Measurements from ENCODE around the gene POP5. TPM values are rescaled to one million over a fixed set of nuclear protein-coding genes. Genes with fewer than 3 reads are reported as not detected.

POP5 gene
- total and polyA plus RNA-seq, 4 donors: 20.0 to 37.1 (median 24.0) TPM

DNA sequence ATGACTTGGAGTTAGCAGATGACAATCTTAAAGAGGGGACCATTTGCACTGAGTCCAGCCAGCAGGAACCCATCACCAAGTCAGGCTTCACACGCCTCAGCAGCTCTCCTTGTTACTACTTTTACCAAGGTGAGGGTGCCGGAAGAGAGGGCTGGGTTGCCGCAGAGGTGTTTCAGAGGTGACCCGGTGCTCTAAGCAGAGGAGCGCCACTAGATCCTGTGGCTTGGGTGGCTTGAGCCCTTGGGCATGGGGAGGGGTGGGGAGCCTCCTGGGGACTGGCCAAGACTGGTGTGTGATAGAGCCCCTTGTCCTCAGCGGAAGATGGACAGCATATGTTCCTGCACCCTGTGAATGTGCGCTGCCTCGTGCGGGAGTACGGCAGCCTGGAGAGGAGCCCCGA is 17.7 kb downstream of the POP5 start:
- no peaks in the 10 kb centered on the region for H3K4me1 ChIP-seq (ENCODE audit: control insufficient read depth in 4 of 4, insufficient read depth in 4 of 4, low read length in 3 of 4)
- no peak overlapping the region for H3K9ac ChIP-seq (ENCODE audit: low read depth in 1 of 2, low read length in 2 of 2)
- H3K27me3 ChIP-seq (ENCODE audit: control insufficient read depth in 4 of 4, insufficient read depth in 4 of 4, low read length in 3 of 4): no peaks in the 10 kb centered on the region
- no peak overlapping the region for H3K27ac ChIP-seq (ENCODE audit: low read depth in 1 of 2, low read length in 2 of 2)
- H3K36me3 ChIP-seq (ENCODE audit: control insufficient read depth in 4 of 4, insufficient read depth in 3 of 4, low read depth in 1 of 4, low read length in 3 of 4): peaks cover 18 to 76% (median 67%) of the 10 kb centered on the region in 4 donors
- no peak for DNase-seq (ENCODE audit: low spot score)
- no peak overlapping the region for H3K4me3 ChIP-seq (ENCODE audit: low read depth in 1 of 3, low read length in 3 of 3)
- 97% methylated on average over 11 of the region's 11 CpGs for WGBS
- H3K9me3 ChIP-seq (ENCODE audit: control insufficient read depth in 4 of 4, low read length in 3 of 4): no peaks in the 10 kb centered on the region
- TF ChIP-seq HNF4A (conservative IDR thresholded peaks at IDR 0.05) (no peak), RXRA (IDR thresholded peaks at IDR 0.05) (no peak), SP1 (IDR thresholded peaks at IDR 0.05) (no peak), RAD21 (IDR thresholded peaks at IDR 0.05) (no peak), TAF1 (conservative IDR thresholded peaks at IDR 0.05) (no peak), FOXA2 (IDR thresholded peaks at IDR 0.05) (no peak), JUND (IDR thresholded peaks at IDR 0.05) (no peak), FOXA1 (IDR thresholded peaks at IDR 0.05) (no peak), HNF4G (IDR thresholded peaks at IDR 0.05) (no peak), GABPA (IDR thresholded peaks at IDR 0.05 in 1 of 2, conservative IDR thresholded peaks at IDR 0.05 in 1 of 2) (no peak)
- TF ChIP-seq, protein P1, sequence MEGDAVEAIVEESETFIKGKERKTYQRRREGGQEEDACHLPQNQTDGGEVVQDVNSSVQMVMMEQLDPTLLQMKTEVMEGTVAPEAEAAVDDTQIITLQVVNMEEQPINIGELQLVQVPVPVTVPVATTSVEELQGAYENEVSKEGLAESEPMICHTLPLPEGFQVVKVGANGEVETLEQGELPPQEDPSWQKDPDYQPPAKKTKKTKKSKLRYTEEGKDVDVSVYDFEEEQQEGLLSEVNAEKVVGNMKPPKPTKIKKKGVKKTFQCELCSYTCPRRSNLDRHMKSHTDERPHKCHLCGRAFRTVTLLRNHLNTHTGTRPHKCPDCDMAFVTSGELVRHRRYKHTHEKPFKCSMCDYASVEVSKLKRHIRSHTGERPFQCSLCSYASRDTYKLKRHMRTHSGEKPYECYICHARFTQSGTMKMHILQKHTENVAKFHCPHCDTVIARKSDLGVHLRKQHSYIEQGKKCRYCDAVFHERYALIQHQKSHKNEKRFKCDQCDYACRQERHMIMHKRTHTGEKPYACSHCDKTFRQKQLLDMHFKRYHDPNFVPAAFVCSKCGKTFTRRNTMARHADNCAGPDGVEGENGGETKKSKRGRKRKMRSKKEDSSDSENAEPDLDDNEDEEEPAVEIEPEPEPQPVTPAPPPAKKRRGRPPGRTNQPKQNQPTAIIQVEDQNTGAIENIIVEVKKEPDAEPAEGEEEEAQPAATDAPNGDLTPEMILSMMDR (IDR thresholded peaks at IDR 0.05; ENCODE audit: low read depth, low read length, missing input control): no peak
- TF ChIP-seq, protein P2, sequence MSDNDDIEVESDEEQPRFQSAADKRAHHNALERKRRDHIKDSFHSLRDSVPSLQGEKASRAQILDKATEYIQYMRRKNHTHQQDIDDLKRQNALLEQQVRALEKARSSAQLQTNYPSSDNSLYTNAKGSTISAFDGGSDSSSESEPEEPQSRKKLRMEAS (IDR thresholded peaks at IDR 0.05): no peak
- TF ChIP-seq, protein P3, sequence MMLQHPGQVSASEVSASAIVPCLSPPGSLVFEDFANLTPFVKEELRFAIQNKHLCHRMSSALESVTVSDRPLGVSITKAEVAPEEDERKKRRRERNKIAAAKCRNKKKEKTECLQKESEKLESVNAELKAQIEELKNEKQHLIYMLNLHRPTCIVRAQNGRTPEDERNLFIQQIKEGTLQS (IDR thresholded peaks at IDR 0.05): no peak
- TF ChIP-seq, protein P4, sequence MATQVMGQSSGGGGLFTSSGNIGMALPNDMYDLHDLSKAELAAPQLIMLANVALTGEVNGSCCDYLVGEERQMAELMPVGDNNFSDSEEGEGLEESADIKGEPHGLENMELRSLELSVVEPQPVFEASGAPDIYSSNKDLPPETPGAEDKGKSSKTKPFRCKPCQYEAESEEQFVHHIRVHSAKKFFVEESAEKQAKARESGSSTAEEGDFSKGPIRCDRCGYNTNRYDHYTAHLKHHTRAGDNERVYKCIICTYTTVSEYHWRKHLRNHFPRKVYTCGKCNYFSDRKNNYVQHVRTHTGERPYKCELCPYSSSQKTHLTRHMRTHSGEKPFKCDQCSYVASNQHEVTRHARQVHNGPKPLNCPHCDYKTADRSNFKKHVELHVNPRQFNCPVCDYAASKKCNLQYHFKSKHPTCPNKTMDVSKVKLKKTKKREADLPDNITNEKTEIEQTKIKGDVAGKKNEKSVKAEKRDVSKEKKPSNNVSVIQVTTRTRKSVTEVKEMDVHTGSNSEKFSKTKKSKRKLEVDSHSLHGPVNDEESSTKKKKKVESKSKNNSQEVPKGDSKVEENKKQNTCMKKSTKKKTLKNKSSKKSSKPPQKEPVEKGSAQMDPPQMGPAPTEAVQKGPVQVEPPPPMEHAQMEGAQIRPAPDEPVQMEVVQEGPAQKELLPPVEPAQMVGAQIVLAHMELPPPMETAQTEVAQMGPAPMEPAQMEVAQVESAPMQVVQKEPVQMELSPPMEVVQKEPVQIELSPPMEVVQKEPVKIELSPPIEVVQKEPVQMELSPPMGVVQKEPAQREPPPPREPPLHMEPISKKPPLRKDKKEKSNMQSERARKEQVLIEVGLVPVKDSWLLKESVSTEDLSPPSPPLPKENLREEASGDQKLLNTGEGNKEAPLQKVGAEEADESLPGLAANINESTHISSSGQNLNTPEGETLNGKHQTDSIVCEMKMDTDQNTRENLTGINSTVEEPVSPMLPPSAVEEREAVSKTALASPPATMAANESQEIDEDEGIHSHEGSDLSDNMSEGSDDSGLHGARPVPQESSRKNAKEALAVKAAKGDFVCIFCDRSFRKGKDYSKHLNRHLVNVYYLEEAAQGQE (IDR thresholded peaks at IDR 0.05): no peak
- TF ChIP-seq, protein P5, sequence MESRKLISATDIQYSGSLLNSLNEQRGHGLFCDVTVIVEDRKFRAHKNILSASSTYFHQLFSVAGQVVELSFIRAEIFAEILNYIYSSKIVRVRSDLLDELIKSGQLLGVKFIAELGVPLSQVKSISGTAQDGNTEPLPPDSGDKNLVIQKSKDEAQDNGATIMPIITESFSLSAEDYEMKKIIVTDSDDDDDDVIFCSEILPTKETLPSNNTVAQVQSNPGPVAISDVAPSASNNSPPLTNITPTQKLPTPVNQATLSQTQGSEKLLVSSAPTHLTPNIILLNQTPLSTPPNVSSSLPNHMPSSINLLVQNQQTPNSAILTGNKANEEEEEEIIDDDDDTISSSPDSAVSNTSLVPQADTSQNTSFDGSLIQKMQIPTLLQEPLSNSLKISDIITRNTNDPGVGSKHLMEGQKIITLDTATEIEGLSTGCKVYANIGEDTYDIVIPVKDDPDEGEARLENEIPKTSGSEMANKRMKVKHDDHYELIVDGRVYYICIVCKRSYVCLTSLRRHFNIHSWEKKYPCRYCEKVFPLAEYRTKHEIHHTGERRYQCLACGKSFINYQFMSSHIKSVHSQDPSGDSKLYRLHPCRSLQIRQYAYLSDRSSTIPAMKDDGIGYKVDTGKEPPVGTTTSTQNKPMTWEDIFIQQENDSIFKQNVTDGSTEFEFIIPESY (IDR thresholded peaks at IDR 0.05): no peak

DNA sequence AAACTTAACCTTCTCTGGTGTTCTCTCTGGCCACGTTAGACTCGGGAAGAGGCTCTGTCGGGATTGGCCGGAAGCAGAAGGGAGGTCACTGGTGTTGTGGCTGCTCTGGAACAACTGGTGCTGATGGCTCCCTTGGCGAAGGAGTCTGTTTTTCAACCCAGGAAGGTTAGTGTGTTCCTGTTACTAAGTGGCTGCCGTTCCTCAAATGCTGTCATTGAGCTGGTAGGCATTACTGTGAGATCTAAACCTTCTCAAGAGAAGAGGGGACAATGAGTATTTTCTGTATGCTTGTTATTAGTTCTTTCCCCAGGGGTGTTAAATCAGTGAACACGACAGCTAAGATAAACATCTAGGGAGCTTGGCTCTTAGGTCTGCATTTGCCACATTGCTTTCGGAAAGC is 18.3 kb downstream of the POP5 start:
- H3K4me3 ChIP-seq (ENCODE audit: low read depth in 1 of 3, low read length in 3 of 3): no peak overlapping the region
- no peak for DNase-seq (ENCODE audit: low spot score)
- H3K4me1 ChIP-seq (ENCODE audit: control insufficient read depth in 4 of 4, insufficient read depth in 4 of 4, low read length in 3 of 4): no peaks in the 10 kb centered on the region
- no peaks in the 10 kb centered on the region for H3K9me3 ChIP-seq (ENCODE audit: control insufficient read depth in 4 of 4, low read length in 3 of 4)
- TF ChIP-seq, protein P2 (IDR thresholded peaks at IDR 0.05): no peak
- no peak for TF ChIP-seq EGR1 (IDR thresholded peaks at IDR 0.05; ENCODE audit: low read depth in 2 of 2)
- TF ChIP-seq TAF1 (conservative IDR thresholded peaks at IDR 0.05): no peak
- TF ChIP-seq YY1 (IDR thresholded peaks at IDR 0.05): no peak
- TF ChIP-seq, protein P4 (IDR thresholded peaks at IDR 0.05): no peak
- TF ChIP-seq HNF4A (conservative IDR thresholded peaks at IDR 0.05): no peak
- TF ChIP-seq FOXA1 (IDR thresholded peaks at IDR 0.05): no peak
- TF ChIP-seq GABPA (IDR thresholded peaks at IDR 0.05 in 1 of 2, conservative IDR thresholded peaks at IDR 0.05 in 1 of 2): no peak
- no peak for TF ChIP-seq RAD21 (IDR thresholded peaks at IDR 0.05)
- TF ChIP-seq, protein P5 (IDR thresholded peaks at IDR 0.05): no peak
- TF ChIP-seq, protein P3 (IDR thresholded peaks at IDR 0.05): no peak
- no peak for TF ChIP-seq RXRA (IDR thresholded peaks at IDR 0.05)
- peaks cover 16 to 72% (median 67%) of the 10 kb centered on the region in 4 donors for H3K36me3 ChIP-seq (ENCODE audit: control insufficient read depth in 4 of 4, insufficient read depth in 3 of 4, low read depth in 1 of 4, low read length in 3 of 4)
- no peak overlapping the region for H3K9ac ChIP-seq (ENCODE audit: low read depth in 1 of 2, low read length in 2 of 2)
- H3K27ac ChIP-seq (ENCODE audit: low read depth in 1 of 2, low read length in 2 of 2): no peak overlapping the region
- 90% methylated on average over 8 of the region's 8 CpGs for WGBS
- no peaks in the 10 kb centered on the region for H3K27me3 ChIP-seq (ENCODE audit: control insufficient read depth in 4 of 4, insufficient read depth in 4 of 4, low read length in 3 of 4)
